Measurements from ENCODE around the gene MTSS2.

GRCh38 chr16:70662991-70663523 lies 22.8 kb downstream of the MTSS2 start:
- no peak for TF ChIP-seq CTCF (IDR thresholded peaks at IDR 0.05)
- TF ChIP-seq POLR2AphosphoS5 (IDR thresholded peaks at IDR 0.05) = no peak
- TF ChIP-seq POLR2A (IDR thresholded peaks at IDR 0.05; ENCODE audit: low read depth) = no peak
- TF ChIP-seq EP300 (IDR thresholded peaks at IDR 0.05) = no peak

Measured in esophagus muscularis mucosa (tissue), 4 donors.